ENCODE data around the gene NUP214. TPM values are rescaled to one million over a fixed set of nuclear protein-coding genes. Genes with fewer than 3 reads are reported as not detected.

Gene NUP214
- total RNA-seq, 3 donors from 2014 or later, result 37.4 to 47.5 (median 40.0) TPM

- Histone ChIP-seq H3K4me1 (no peaks in the 10 kb centered on the region), H3K27ac (no peak overlapping the region), H3K9me3 (no peaks in the 10 kb centered on the region), H3K27me3 (no peaks in the 10 kb centered on the region), H3K36me3 (no peaks in the 10 kb centered on the region), H3K4me3 (no peak overlapping the region)
- TF ChIP-seq CTCF (IDR thresholded peaks at IDR 0.05) (no peak), POLR2AphosphoS5 (IDR thresholded peaks at IDR 0.05) (no peak), POLR2A (IDR thresholded peaks at IDR 0.05) (no peak)
- intact Hi-C loops (cut with DNase I; ENCODE audit: low total_unique reads), result no loop called here
- DNase-seq (ENCODE audit: low spot score in 2 of 2), result no peak
Observed at GRCh38 chr9:131087354-131087893, 38.0 kb upstream of the NUP214 start.

- H3K27me3 ChIP-seq, result peaks cover 0 to 8% of the 10 kb centered on the region in 2 donors
- no peak overlapping the region for H3K27ac ChIP-seq
- intact Hi-C loops (cut with DNase I; ENCODE audit: low total_unique reads), result no loop called here
- no peaks in the 10 kb centered on the region for H3K9me3 ChIP-seq
- no peaks in the 10 kb centered on the region for H3K4me1 ChIP-seq
- no peaks in the 10 kb centered on the region for H3K36me3 ChIP-seq
- no peak overlapping the region for H3K4me3 ChIP-seq
- no peak for DNase-seq (ENCODE audit: low spot score in 2 of 2)
- TF ChIP-seq POLR2A (IDR thresholded peaks at IDR 0.05) (no peak), POLR2AphosphoS5 (IDR thresholded peaks at IDR 0.05) (no peak), CTCF (IDR thresholded peaks at IDR 0.05) (no peak)
Observed at GRCh38 chr9:131090025-131090787, 35.2 kb upstream of the NUP214 start.

- Histone ChIP-seq H3K27me3 (peaks cover 0 to 14% of the 10 kb centered on the region in 2 donors), H3K27ac (no peak overlapping the region), H3K9me3 (no peaks in the 10 kb centered on the region), H3K4me3 (peak overlapping the region in 1 of 3 donors; percentile 0), H3K36me3 (no peaks in the 10 kb centered on the region), H3K4me1 (no peaks in the 10 kb centered on the region)
- no peak for DNase-seq (ENCODE audit: low spot score in 2 of 2)
- intact Hi-C loops (cut with DNase I; ENCODE audit: low total_unique reads), result no loop called here
- TF ChIP-seq POLR2AphosphoS5 (IDR thresholded peaks at IDR 0.05), result no peak
- TF ChIP-seq POLR2A (IDR thresholded peaks at IDR 0.05), result no peak
- TF ChIP-seq CTCF (IDR thresholded peaks at IDR 0.05), result no peak
Observed at GRCh38 chr9:131091352-131091992, 33.9 kb upstream of the NUP214 start.

GRCh38 chr9:131092030-131092429 is 33.4 kb upstream of the NUP214 start:
- intact Hi-C loops (cut with DNase I; ENCODE audit: low total_unique reads), result no loop called here

GRCh38 chr9:131092548-131093440 is 32.6 kb upstream of the NUP214 start:
- no peak overlapping the region for H3K4me3 ChIP-seq
- no peaks in the 10 kb centered on the region for H3K9me3 ChIP-seq
- intact Hi-C loops (cut with DNase I; ENCODE audit: low total_unique reads), result no loop called here
- TF ChIP-seq CTCF (IDR thresholded peaks at IDR 0.05), result no peak
- no peak for TF ChIP-seq POLR2AphosphoS5 (IDR thresholded peaks at IDR 0.05)
- TF ChIP-seq POLR2A (IDR thresholded peaks at IDR 0.05), result no peak
- H3K27ac ChIP-seq, result peak overlapping the region; percentile 7 to 23
- no peak for DNase-seq (ENCODE audit: low spot score in 2 of 2)
- peaks cover 0 to 14% of the 10 kb centered on the region in 2 donors for H3K27me3 ChIP-seq
- no peaks in the 10 kb centered on the region for H3K36me3 ChIP-seq
- no peaks in the 10 kb centered on the region for H3K4me1 ChIP-seq

More at GRCh38 chr9:131092030-131092429, 33.4 kb upstream of the NUP214 start:
- Histone ChIP-seq H3K27me3 (peaks cover 0 to 14% of the 10 kb centered on the region in 2 donors), H3K36me3 (no peaks in the 10 kb centered on the region), H3K9me3 (no peaks in the 10 kb centered on the region), H3K4me3 (no peak overlapping the region), H3K4me1 (no peaks in the 10 kb centered on the region), H3K27ac (peak overlapping the region; percentile 7 to 23)
- DNase-seq (ENCODE audit: low spot score in 2 of 2), result no peak
- TF ChIP-seq POLR2AphosphoS5 (IDR thresholded peaks at IDR 0.05), result no peak

All from breast epithelium (tissue), 4 donors.